ENCODE measurements around the gene FAM168A.

Gene FAM168A

DNA sequence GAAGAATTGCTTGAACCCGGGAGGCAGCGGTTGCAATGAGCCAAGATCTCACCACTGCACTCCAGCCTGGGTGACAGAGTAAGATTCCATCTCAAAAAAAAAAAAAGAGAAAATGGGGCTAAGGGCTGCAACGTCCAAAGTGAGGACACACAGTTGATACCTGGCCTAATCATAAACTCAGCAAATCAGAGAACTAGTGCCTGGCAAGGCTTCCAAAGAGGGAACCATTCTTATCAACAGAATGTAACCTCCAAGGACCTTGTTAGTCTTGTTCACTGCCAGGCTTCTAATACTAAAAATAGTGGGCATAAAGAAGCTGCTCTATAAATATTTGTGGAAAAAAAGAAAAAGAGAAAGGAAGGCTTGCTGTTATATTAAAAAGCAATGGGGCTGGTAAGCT is 42.3 kb downstream of the FAM168A start:
- TF ChIP-seq, protein P1, sequence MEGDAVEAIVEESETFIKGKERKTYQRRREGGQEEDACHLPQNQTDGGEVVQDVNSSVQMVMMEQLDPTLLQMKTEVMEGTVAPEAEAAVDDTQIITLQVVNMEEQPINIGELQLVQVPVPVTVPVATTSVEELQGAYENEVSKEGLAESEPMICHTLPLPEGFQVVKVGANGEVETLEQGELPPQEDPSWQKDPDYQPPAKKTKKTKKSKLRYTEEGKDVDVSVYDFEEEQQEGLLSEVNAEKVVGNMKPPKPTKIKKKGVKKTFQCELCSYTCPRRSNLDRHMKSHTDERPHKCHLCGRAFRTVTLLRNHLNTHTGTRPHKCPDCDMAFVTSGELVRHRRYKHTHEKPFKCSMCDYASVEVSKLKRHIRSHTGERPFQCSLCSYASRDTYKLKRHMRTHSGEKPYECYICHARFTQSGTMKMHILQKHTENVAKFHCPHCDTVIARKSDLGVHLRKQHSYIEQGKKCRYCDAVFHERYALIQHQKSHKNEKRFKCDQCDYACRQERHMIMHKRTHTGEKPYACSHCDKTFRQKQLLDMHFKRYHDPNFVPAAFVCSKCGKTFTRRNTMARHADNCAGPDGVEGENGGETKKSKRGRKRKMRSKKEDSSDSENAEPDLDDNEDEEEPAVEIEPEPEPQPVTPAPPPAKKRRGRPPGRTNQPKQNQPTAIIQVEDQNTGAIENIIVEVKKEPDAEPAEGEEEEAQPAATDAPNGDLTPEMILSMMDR (conservative IDR thresholded peaks at IDR 0.05; ENCODE audit: low read length) = no peak
- DNase-seq (ENCODE audit: low read depth) = no peak
- H3K4me3 ChIP-seq (ENCODE audit: low read length) = no peak overlapping the region

DNA sequence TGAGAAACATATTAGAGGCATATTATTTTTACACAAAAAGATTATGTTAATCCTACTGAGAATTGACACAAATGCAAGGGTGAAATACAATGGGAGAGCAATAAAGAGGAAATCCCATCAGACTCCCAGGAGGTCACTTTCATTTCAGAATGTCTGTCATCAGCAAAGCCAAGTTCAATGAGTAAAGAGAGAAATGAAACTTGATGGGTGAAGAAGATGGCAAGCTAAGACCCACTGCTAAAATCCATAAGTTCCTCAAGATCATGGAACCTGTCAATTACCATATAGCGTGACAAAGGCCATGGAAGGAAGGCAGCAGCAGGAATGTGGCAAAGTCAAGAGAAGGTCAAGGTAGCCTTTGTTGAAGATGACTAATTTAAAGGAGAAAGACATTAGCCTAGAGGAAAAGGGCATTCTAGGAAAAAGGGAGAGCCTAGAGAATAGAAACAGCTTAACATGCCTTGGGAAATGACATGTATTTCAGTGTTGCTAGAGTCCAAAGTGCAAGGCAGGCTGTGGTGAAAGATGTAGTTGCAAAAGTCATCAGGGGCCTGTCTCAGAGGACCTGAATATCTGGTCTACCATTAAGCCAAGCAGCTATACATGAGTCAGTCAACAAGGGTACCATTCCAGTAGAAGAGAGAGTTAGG is 43.1 kb downstream of the FAM168A start:
- TF ChIP-seq, protein P1 (conservative IDR thresholded peaks at IDR 0.05; ENCODE audit: low read length) = no peak
- H3K4me3 ChIP-seq (ENCODE audit: low read length) = no peak overlapping the region
- no peak for DNase-seq (ENCODE audit: low read depth)

DNA sequence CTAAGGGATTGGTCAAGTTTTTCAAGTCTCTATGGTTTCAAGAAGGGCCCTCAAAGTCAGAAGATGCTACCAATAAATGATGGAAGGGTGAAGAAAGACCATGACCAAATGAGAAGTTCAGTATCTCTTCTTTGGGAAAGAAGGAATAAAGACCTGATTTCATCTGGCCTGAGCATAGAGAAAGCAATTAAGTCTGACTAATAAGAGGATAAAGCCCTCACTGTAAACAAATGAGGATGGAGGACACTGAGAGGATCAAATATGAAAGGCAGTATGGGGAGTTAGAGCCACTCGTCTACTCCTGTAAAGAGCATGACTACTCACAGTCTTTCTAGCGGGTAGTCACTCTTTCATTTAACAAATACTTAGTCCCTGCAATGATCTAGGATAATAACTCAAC is 44.6 kb downstream of the FAM168A start:
- H3K4me3 ChIP-seq (ENCODE audit: low read length) = no peak overlapping the region
- no peak for DNase-seq (ENCODE audit: low read depth)
- TF ChIP-seq, protein P1 (conservative IDR thresholded peaks at IDR 0.05; ENCODE audit: low read length) = no peak

DNA sequence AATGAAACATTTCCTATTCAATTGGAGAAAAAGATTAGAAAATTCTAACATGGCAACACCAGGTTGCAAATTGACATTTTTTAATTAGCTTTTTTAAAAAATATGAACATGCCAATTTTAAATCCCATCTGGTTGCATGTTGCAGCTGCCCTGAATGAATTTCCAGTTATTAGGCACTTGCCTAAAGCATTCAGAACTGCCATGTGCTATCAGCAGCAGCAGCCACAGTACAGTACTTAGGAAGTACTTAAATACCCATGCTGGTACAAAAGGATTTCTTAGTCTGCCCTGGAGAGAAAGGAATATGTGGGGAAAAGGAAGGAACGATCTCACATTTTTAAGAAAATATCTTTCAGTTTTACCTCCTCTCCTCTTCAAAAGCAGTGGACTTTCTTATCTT is 46.2 kb downstream of the FAM168A start:
- TF ChIP-seq, protein P1 (conservative IDR thresholded peaks at IDR 0.05; ENCODE audit: low read length) = no peak
- no peak overlapping the region for H3K4me3 ChIP-seq (ENCODE audit: low read length)
- DNase-seq (ENCODE audit: low read depth) = no peak

DNA sequence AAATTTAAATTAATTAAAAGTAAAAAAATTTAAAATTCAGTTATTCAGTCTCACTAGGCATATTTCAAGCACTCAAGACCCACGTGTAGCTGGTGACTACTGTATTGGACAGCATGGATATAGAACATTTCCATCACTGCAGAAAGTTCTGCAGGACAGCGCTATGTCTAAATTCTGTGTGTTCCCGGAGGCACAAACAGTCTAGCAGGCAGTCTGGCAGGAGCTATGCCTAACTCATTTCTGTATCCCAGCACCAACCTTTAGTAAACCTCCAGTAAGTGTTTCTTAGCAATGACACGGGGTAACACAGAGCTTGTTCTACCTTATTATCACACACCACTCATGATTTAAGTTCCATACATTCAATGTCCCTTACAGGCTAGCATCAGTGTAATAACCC is 48.5 kb downstream of the FAM168A start:
- DNase-seq (ENCODE audit: low read depth) = no peak
- TF ChIP-seq, protein P1 (conservative IDR thresholded peaks at IDR 0.05; ENCODE audit: low read length) = no peak
- H3K4me3 ChIP-seq (ENCODE audit: low read length) = no peak overlapping the region

DNA sequence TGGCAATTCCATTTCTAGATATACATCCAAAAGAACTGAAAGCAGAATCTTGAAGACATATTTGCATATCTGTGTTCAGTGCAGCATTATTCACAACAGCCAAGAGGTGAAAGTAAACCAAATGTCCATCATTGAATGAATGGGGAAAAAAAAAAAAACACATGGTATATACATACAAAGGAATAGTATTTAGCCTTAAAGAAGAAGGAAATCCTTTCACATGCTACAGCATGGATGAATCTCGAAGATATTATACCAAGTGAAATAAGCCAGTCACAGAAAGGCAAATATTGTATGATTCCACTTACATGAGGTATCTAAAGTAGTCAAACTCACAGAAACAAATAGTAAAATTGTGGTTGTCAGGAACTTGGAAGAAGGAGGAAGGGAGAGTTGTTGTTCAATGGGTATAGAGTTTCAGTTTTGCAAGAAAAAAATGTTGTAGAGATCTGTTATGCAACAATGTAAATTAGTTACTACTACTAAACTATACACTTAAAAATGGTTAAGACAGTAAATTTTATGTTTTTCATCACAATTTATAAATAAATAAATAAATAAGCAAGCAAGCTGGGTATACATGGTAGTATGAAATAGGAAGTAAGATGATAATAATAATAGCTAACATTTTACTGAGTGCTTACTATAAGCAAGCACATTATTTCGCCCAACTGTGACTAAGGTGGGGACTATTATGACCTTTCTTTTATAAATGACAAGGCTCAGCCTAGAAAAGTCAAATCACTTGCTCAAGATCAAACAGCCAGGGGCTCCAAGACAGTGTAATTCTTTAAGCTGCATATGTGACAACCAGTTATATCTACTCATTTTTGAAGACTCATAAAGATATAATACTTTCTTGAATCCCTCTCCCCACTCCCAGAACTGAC is 50.0 kb downstream of the FAM168A start:
- H3K4me3 ChIP-seq (ENCODE audit: low read length) = no peak overlapping the region
- TF ChIP-seq, protein P1 (conservative IDR thresholded peaks at IDR 0.05; ENCODE audit: low read length) = no peak
- no peak for DNase-seq (ENCODE audit: low read depth)

DNA sequence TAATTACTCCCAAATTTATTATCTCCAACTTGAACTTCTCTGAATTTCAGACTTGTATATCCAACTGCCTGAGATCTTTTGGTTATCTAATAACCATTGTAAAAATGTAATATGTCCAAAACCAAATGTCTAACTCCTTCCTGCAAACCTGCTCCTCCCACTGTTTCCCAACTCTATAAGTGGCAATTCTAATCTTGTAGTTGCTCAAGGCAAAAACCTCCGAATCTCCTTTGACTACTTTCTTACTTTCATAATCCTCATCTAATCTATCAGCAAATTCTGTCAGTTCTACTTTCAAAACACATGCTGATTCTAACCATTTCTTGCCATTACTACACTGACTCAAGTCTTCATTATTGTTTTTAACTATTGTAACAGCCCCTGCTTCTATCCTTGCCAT is 55.7 kb downstream of the FAM168A start:
- H3K4me3 ChIP-seq (ENCODE audit: low read length) = no peak overlapping the region
- TF ChIP-seq, protein P1 (conservative IDR thresholded peaks at IDR 0.05; ENCODE audit: low read length) = no peak
- no peak for DNase-seq (ENCODE audit: low read depth)

All from AG10803 (cell line).